ES-I3 (cell line): Measurements from ENCODE around the gene YARS2.

Experiments
- H3K36me3 ChIP-seq: 2 replicates; pipeline ENCODE4 v1.6.1; 2013; ENCODE audit warnings: mild to moderate bottlenecking, low read length, control low read depth, moderate library complexity; ENCODE audit not compliant: insufficient read depth
- H3K4me1 ChIP-seq: 2 replicates; pipeline ENCODE4 v1.6.1; 2013; ENCODE audit warnings: mild to moderate bottlenecking, control low read depth, low read length; ENCODE audit not compliant: insufficient read depth
- H3K9ac ChIP-seq: 2 replicates; pipeline ENCODE4 v1.6.1; 2013; ENCODE audit warnings: low read depth, mild to moderate bottlenecking, low read length, moderate library complexity
- H3K9me3 ChIP-seq: 2 replicates; pipeline ENCODE4 v1.6.1; 2013; ENCODE audit warnings: mild to moderate bottlenecking, low read length, moderate library complexity; ENCODE audit not compliant: control insufficient read depth, insufficient read depth

Gene YARS2

DNA sequence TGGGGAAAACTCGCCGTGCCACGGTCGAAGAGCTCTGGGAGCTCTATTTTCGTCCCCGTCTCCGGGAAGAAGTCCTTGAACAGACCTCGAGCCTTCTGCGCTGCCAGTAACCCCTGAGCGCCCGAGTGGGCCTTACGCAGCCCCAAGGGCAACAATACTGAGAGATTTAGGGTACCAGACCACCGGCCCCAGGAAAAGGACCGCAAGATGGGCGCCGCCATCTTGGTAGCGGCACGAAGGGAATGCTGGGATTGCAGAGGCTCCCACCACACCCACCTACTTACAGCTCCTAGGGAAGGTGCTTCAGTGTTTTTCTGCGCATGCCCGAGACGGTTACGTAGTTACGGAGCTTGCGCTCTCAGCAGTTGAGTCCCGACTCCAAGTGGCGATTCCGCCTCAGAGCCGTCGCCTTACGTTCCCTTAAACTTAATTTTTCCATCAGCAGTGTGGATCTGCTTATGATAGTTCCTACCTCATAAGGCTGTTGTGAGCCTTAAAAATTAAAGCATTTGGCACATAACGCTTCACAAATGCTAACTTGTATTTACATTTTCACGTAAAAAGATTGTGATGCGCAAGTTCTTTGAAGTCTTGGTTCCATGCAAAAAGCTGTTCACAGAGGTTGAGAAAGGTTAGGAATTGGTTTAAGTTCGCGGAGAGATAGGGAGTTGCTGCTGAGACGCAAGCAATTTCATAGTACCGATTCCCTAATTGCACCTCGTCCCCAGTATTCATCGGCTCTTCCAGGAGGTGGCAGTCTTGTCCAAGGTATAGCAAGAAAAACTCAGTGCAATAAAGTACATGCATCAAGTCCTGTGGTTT is at the start of gene YARS2:
YARS2 (minus strand) TSS at position 244 of the 822 bp plus-strand sequence; CDS start at position 221, 23 bp downstream.
- peaks cover 8% of the 10 kb centered on the region for H3K4me1 ChIP-seq
- H3K9ac ChIP-seq, result peak within 1 kb of the TSS; percentile 66
- peaks cover 16% of the 10 kb centered on the region for H3K36me3 ChIP-seq
- no peaks in the 10 kb centered on the region for H3K9me3 ChIP-seq

GRCh38 chr12:32804301-32804700 is 48.6 kb upstream of the YARS2 start:
- Histone ChIP-seq H3K36me3 (peaks cover 7% of the 10 kb centered on the region), H3K4me1 (no peaks in the 10 kb centered on the region), H3K9ac (no peak overlapping the region), H3K9me3 (peaks cover 14% of the 10 kb centered on the region)

DNA sequence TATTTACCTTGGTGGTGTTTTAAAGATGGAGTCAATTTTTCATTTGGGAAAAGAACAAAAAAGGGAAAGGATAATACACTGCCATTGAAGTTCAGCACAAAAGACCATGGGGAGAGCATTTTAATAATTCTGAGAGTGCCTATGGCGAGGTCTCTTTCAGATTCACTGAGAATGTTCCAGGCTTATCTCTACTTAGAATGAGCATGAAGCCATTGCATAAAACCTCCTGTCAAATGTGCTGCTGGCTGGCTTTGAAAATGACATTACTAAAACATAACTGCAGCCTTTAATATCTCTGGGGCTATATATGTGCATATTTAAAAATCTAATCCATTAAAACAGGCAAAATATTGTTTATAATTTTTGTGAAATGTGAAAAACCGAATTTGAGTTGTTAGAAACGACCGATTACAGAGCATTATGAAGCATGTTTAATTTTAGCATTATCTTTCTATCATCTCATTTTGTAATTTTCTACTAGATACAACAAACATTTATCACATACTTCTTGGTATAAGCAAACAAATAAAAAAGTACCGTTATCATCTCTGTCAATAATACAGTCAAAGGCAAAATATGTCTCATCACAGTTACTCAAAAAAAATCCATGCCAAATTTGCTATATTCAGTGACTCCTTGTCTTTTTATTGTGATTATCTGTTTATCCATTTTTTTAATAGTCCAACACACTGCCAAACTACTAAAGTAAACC is 45.7 kb upstream of the YARS2 start:
- H3K36me3 ChIP-seq, result peaks cover 7% of the 10 kb centered on the region
- H3K9ac ChIP-seq, result no peak overlapping the region
- no peaks in the 10 kb centered on the region for H3K4me1 ChIP-seq
- H3K9me3 ChIP-seq, result peaks cover 7% of the 10 kb centered on the region; the same call in 1 of the 2 replicates

DNA sequence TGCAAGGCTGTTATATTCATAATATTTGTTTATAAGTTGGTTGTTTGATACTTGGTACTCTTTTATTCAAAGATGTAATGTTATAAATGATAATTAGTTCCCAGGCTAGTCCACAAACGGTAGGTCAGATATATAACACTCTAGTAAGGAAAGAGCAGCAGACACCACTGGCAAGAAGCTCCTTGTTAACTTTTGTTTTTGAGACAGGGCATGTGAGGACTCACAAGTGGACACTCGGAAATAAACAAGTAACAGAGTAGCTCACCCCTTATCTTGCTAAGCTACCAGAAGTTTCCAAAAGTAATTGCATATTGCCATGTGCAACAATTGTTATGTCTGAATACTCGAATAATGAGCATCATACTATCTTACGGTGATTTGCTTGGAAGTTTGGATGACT is 38.6 kb upstream of the YARS2 start:
- Histone ChIP-seq H3K9ac (no peak overlapping the region), H3K9me3 (no peaks in the 10 kb centered on the region), H3K4me1 (no peaks in the 10 kb centered on the region), H3K36me3 (peaks cover 10% of the 10 kb centered on the region; the same call in 1 of the 2 replicates)

- H3K9me3 ChIP-seq, result no peaks in the 10 kb centered on the region; the same call in 1 of the 2 replicates
- H3K4me1 ChIP-seq, result no peaks in the 10 kb centered on the region
- H3K9ac ChIP-seq, result no peak overlapping the region
- H3K36me3 ChIP-seq, result no peaks in the 10 kb centered on the region
Measured at GRCh38 chr12:32789916-32790315, 34.2 kb upstream of the YARS2 start.

GRCh38 chr12:32789446-32789845 is 33.7 kb upstream of the YARS2 start:
- Histone ChIP-seq H3K9ac (no peak overlapping the region), H3K4me1 (no peaks in the 10 kb centered on the region), H3K9me3 (no peaks in the 10 kb centered on the region; the same call in 1 of the 2 replicates), H3K36me3 (no peaks in the 10 kb centered on the region)

DNA sequence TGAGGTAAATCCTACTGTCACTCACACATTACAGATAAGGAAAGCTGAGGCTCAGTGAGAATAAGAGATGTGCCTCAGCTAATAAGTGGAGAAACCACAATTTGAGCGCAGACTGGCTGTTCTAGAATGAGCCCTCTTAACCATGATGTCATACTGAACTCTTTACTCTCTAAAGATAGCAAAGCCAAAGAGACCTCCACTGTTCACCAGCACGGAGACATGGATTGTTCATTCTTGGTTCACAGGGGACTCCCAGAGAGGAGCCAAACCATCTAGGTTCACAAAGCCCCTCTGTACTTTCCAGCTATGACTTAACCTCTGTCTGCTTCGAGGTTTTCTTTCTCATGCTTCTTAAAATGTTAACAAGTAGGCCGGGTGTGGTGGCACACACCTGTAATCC is 32.7 kb upstream of the YARS2 start:
- Histone ChIP-seq H3K9ac (no peak overlapping the region), H3K9me3 (no peaks in the 10 kb centered on the region; the same call in 1 of the 2 replicates), H3K36me3 (no peaks in the 10 kb centered on the region), H3K4me1 (no peaks in the 10 kb centered on the region)

DNA sequence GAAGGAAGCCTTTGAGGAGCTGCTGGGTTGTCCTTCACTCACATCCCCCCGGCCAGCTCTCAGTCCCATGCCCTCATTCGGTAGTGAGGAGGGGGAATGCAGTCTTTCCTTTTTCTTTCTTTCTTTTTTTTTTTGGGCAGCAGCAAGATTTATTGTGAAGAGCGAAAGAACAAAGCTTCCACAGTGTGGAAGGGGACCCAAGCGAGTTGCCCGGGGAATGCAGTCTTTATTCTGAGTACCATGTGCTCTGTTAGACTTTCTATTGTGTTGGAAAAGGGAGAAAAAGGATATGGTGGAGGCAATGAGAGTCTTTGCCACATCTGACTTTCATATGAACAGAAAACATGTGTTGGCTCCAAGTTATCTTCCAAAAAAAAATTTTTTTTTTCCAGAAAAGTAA is 29.9 kb upstream of the YARS2 start:
- Histone ChIP-seq H3K9me3 (no peaks in the 10 kb centered on the region; the same call in 1 of the 2 replicates), H3K4me1 (no peaks in the 10 kb centered on the region), H3K36me3 (no peaks in the 10 kb centered on the region), H3K9ac (no peak overlapping the region)

DNA sequence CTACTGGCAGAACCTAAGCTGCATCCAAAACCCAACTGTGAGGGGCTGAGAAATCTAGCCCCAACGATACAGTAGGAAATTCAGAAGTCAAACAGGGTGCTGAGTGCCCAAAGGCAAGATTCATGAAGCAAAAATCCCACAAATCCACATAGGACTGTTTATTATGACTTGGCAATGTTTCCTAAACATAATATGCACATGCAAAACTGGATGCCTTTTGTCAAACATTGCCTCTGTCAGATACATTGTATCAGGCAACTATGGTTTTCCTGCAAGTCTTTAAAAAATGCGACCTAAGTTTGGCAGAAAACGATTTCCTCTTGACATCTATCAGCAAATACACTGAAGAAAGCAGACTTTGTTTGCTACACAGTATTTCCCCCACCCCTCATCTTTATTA is 27.3 kb upstream of the YARS2 start:
- no peaks in the 10 kb centered on the region for H3K4me1 ChIP-seq
- no peaks in the 10 kb centered on the region for H3K36me3 ChIP-seq
- no peak overlapping the region for H3K9ac ChIP-seq
- no peaks in the 10 kb centered on the region; the same call in 1 of the 2 replicates for H3K9me3 ChIP-seq

DNA sequence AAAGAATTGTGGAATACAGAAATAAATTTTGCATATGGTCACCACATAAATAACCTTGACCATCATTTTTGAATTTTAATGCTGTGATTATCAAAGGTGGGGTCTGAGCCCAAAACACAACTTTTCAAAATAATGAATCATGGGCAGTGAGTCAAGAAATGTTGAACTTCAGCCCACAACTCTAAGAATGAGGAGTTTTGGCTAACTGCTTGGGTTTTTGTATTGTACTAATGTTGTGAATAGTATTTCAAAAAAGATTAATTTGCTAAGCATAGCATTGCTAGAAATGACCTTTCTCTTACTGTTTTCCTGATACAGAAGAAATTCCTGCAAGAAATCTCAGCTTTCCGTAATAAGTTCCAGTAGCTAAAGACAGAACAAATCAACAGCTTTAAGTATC is 24.4 kb upstream of the YARS2 start:
- no peaks in the 10 kb centered on the region for H3K36me3 ChIP-seq
- H3K4me1 ChIP-seq, result no peaks in the 10 kb centered on the region
- H3K9ac ChIP-seq, result no peak overlapping the region
- H3K9me3 ChIP-seq, result no peaks in the 10 kb centered on the region

GRCh38 chr12:32777691-32778175 is 22.0 kb upstream of the YARS2 start:
- Histone ChIP-seq H3K9me3 (no peaks in the 10 kb centered on the region), H3K9ac (no peak overlapping the region), H3K36me3 (no peaks in the 10 kb centered on the region), H3K4me1 (no peaks in the 10 kb centered on the region)

DNA sequence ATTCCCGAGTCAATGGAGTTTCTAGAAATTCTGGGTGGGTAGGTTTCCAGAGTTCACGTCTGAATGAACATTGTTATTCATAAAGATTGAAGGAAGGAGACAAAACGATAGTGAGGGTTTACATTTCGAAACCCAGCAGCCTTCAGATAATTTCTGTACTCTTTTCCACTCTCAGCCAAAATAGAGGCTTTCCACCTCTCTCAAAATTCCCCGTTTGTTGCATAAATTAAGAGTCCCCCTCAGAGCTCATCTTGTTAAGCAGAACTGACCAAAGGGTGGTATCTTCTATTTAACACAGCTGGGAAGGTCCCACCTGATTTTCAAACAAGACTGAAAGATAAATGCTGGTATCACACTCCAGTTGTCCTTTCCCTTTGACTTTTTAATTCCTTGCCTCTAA is 21.5 kb upstream of the YARS2 start:
- Histone ChIP-seq H3K4me1 (no peaks in the 10 kb centered on the region), H3K36me3 (no peaks in the 10 kb centered on the region), H3K9me3 (no peaks in the 10 kb centered on the region), H3K9ac (no peak overlapping the region)

- no peaks in the 10 kb centered on the region for H3K4me1 ChIP-seq
- no peaks in the 10 kb centered on the region for H3K36me3 ChIP-seq
- H3K9me3 ChIP-seq, result no peaks in the 10 kb centered on the region
- H3K9ac ChIP-seq, result no peak overlapping the region
Measured at GRCh38 chr12:32776258-32776657, 20.6 kb upstream of the YARS2 start.

GRCh38 chr12:32773691-32774090 is 18.0 kb upstream of the YARS2 start:
- no peaks in the 10 kb centered on the region for H3K4me1 ChIP-seq
- H3K9ac ChIP-seq, result no peak overlapping the region
- H3K36me3 ChIP-seq, result no peaks in the 10 kb centered on the region
- no peaks in the 10 kb centered on the region for H3K9me3 ChIP-seq

- H3K9ac ChIP-seq, result no peak overlapping the region
- H3K9me3 ChIP-seq, result no peaks in the 10 kb centered on the region
- H3K4me1 ChIP-seq, result no peaks in the 10 kb centered on the region
- H3K36me3 ChIP-seq, result no peaks in the 10 kb centered on the region
Measured at GRCh38 chr12:32770141-32770540, 14.4 kb upstream of the YARS2 start.
